Heart left ventricle (tissue), 16 donors: ENCODE measurements around the gene CCDC88B. TPM values are rescaled to one million over a fixed set of nuclear protein-coding genes. Genes with fewer than 3 reads are reported as not detected.
A peak's percentile ranks its signal among the peaks of the same experiment; 100 is the strongest.

ENCODE experiments used
- ATAC-seq, 4 donors: fragments of 200-7000 bp; cut with Tn5 transposase; one replicate each; pipeline ENCODE4 v1.9.1; 2020 to 2022; ENCODE audit warnings: moderate library complexity in 4 of 4, mild to moderate bottlenecking in 3 of 4, moderate number of reproducible peaks in 1 of 4
- DNase-seq, 5 donors: peaks; one replicate each; pipeline ENCODE4 v3.0.0-alpha.2; 2020
- H3K27ac ChIP-seq, 12 donors: fragments of 200-600 bp; sonication (generic) in 4 of 12; one replicate each; pipeline versions ENCODE4 v1.5.0 to v1.8.0; 2016 to 2022; ENCODE audit warnings: mild to moderate bottlenecking in 2 of 12
- H3K27me3 ChIP-seq, 9 donors: fragments of 200-600 bp; sonication (generic) in 2 of 9; one replicate each; pipeline versions ENCODE4 v1.5.1 to v1.8.0; 2016 to 2022; ENCODE audit warnings: mild to moderate bottlenecking in 3 of 9
- H3K36me3 ChIP-seq, 9 donors: fragments of 200-600 bp; sonication (generic) in 2 of 9; one replicate each; pipeline versions ENCODE4 v1.5.0 to v1.8.0; 2018 to 2022; ENCODE audit warnings: mild to moderate bottlenecking in 2 of 9
- H3K4me1 ChIP-seq, 12 donors: fragments of 200-600 bp; sonication (generic) in 4 of 12; one replicate each; pipeline versions ENCODE4 v1.5.0 to v1.8.0; 2016 to 2022; ENCODE audit warnings: mild to moderate bottlenecking in 3 of 12
- H3K4me3 ChIP-seq, 12 donors: fragments of 200-600 bp; sonication (generic) in 4 of 12; one replicate each; pipeline versions ENCODE4 v1.5.0 to v1.8.0; 2017 to 2022; ENCODE audit warnings: mild to moderate bottlenecking in 9 of 12, moderate library complexity in 4 of 12
- H3K9me3 ChIP-seq, 12 donors: fragments of 200-600 bp; sonication (generic) in 4 of 12; one replicate each; pipeline versions ENCODE4 v1.5.0 to v1.8.0; 2016 to 2022; ENCODE audit warnings: mild to moderate bottlenecking in 1 of 12
- CTCF ChIP-seq, 12 donors: fragments of 200-600 bp; sonication (generic) in 4 of 12; IDR thresholded peaks; one replicate each; pipeline versions ENCODE4 v1.5.0 to v1.8.0; 2018 to 2022; ENCODE audit warnings: antibody characterized with exemption in 12 of 12, mild to moderate bottlenecking in 5 of 12
- POLR2A ChIP-seq, 2 donors: fragments of 450-650 bp; IDR thresholded peaks; one replicate each; pipeline ENCODE4 v1.6.1; 2017; ENCODE audit warnings: antibody characterized with exemption in 2 of 2, mild to moderate bottlenecking in 2 of 2, moderate library complexity in 2 of 2
- WGBS, 4 donors: extraction: QIAGEN DNeasy Blood & Tissue Kit in 2 of 4; methylation state at CpG; one replicate each; pipeline versions ENCODE4 v1.1.5 to v1.1.7; 2013 to 2018; 5-methylcytosine and 5-hydroxymethylcytosine counted together
- intact Hi-C, 10 donors: fragments of 100-400 bp; cut with DNase I; formaldehyde crosslinking; loops; one replicate each; pipeline versions ENCODE4 v1.11.1 to v1.14.2; 2022
- polyA plus RNA-seq, 2 donors: library from polyadenylated mRNA; stranded (reverse); fragments of 200-250 nt; gene quantifications; one replicate each; pipeline ENCODE4 v1.2.3, GENCODE V29; 2013
- total RNA-seq, 9 donors: library from RNA; depleted of rRNA in 2 of 9; stranded (reverse); fragments of >200 nt in 2 of 9; fragmentation: NEBNext Ultra II Directional in 3 of 9; extraction: Animal tissue kit (Norgen Biotek cat#: 25700) in 3 of 9; gene quantifications; one replicate each; pipeline versions ENCODE4 v1.1.0 to v1.2.4, GENCODE V29; 2016 to 2023
- donor health status: ischemic (EF 13 %, LVEDD 7.1; RV severe dilation, severe dysfunction).
- donor health status: healthy with polysubstance abuse.
- donor health status: DM: no; HTN: yes; CAD: no.
- donor health status: DM: no; HTN: no; CAD: no.
- donor health status: ischemic (EF 25% LVEDD 6.9; RV normal size, moderate dysfunction).
- donor health status: ischemic (EF 25% LVEDD 5.7; RV mildly dilated, moderate dysfunction).
- donor health status: healthy.
- donor health status: DM: yes; HTN: yes; CAD: no.
- donor health status: ischemic (EF 35%, LVEDD 5.7; RV mildly dilated, moderate dysfunction).
- donor health status: nonischemic (EF 11% LVEDD 7.7; RV severe dilation, severe dysfunction).
- donor health status: DM: yes; HTN: yes; CAD: no.
- donor health status: PGD.
- donor health status: ischemic (EF 29% LVEDD 5.4; RV normal size, mild dysfunction).
- donor health status: nonischemic (EF 23%, LVEDD 6.1; RV moderate dilation, normal function).

Gene CCDC88B
- total and polyA plus RNA-seq, 11 donors, result 4.1 to 24.0 (median 8.1) TPM

GRCh38 chr11:64298966-64299846 lies 40.8 kb upstream of the CCDC88B start:
- Histone ChIP-seq H3K36me3 (no peaks in the 10 kb centered on the region), H3K27ac (peak overlapping the region in 3 of 12 donors; percentile 39 to 63 (median 43)), H3K9me3 (no peaks in the 10 kb centered on the region), H3K4me3 (peak overlapping the region; percentile 5 to 57 (median 44)), H3K27me3 (peaks cover 8 to 70% (median 48%) of the 10 kb centered on the region in 9 donors), H3K4me1 (peaks cover 4 to 36% (median 26%) of the 10 kb centered on the region in 12 donors)
- no peak for TF ChIP-seq POLR2A (IDR thresholded peaks at IDR 0.05)
- no peak for TF ChIP-seq CTCF (IDR thresholded peaks at IDR 0.05)
- intact Hi-C loops, result loop anchor here in 2 of 10 donors (1.0 to 5.0 kb wide), 2 partner anchors 42 to 95 kb away; no protein-coding TSS in a partner anchor
- 4 to 14% (median 5%) methylated on average over 15 to 60 of the region's 60 CpGs for WGBS, 4 donors
- DNase-seq (peak; percentile 53 to 83 (median 69)), ATAC-seq (peak in 3 of 4 donors; percentile 52 to 60 (median 54))

- no peaks in the 10 kb centered on the region for H3K9me3 ChIP-seq
- H3K27ac ChIP-seq, result peak within 1 kb of the TSS in 3 of 12 donors; percentile 39 to 63 (median 43)
- H3K4me3 ChIP-seq, result peak within 1 kb of the TSS; percentile 18 to 57 (median 44)
- TF ChIP-seq POLR2A (IDR thresholded peaks at IDR 0.05), result no peak
- TF ChIP-seq CTCF (IDR thresholded peaks at IDR 0.05), result no peak
- H3K27me3 ChIP-seq, result peaks cover 8 to 61% (median 40%) of the 10 kb centered on the region in 9 donors
- 12 to 23% (median 14%) methylated on average over 40 to 54 of the region's 54 CpGs for WGBS, 4 donors
- peaks cover 4 to 40% (median 28%) of the 10 kb centered on the region in 12 donors for H3K4me1 ChIP-seq
- ATAC-seq, result no peak
- intact Hi-C loops, result loop anchor here (1.0 to 10.0 kb wide), 9 partner anchors 43 to 325 kb away; partner anchors contain the start of genes PLCB3 (in 3 of the 10), COX8A (in 1 of the 10) and STIP1 (in 1 of the 10)
- H3K36me3 ChIP-seq, result no peaks in the 10 kb centered on the region
- peak in 1 of 5 donors; percentile 8 for DNase-seq
Measured at GRCh38 chr11:64299847-64300648, 40.0 kb upstream of the CCDC88B start, which contains the start of gene CATSPERZ. Gene CATSPERZ (plus strand): TSS chr11:64300358. CDS start chr11:64300411, 53 bp downstream.

GRCh38 chr11:64303109-64304031 lies 36.6 kb upstream of the CCDC88B start:
- DNase-seq, result no peak
- H3K27me3 ChIP-seq, result peaks cover 0 to 28% (median 8%) of the 10 kb centered on the region in 9 donors
- 81 to 87% (median 86%) methylated on average over 11 to 13 of the region's 13 CpGs for WGBS, 4 donors
- H3K36me3 ChIP-seq, result peaks cover 0 to 11% (median 4%) of the 10 kb centered on the region in 9 donors
- intact Hi-C loops, result loop anchor here in 9 of 10 donors (1.0 to 10.0 kb wide), 11 partner anchors 18 to 329 kb away; partner anchors contain the start of genes PLCB3 (in 2 of the 9), PPP1R14B (in 2 of the 9), COX8A (in 1 of the 9) and FKBP2 (in 1 of the 9)
- TF ChIP-seq CTCF (IDR thresholded peaks at IDR 0.05), result no peak
- no peak for TF ChIP-seq POLR2A (IDR thresholded peaks at IDR 0.05)
- H3K4me3 ChIP-seq, result peak overlapping the region in 8 of 12 donors; percentile 67 to 93 (median 81)
- peak overlapping the region in 11 of 12 donors; percentile 90 to 98 (median 97) for H3K27ac ChIP-seq
- no peak for ATAC-seq
- H3K9me3 ChIP-seq, result no peaks in the 10 kb centered on the region
- H3K4me1 ChIP-seq, result peaks cover 4 to 55% (median 38%) of the 10 kb centered on the region in 12 donors
